ENCODE results near the gene EIF2S1.
"Not testable (repeated sequence)": the region's sequence is repeated elsewhere in the genome, so short reads cannot be mapped to it uniquely, and the experiment has no call there.

EIF2S1 gene

DNA sequence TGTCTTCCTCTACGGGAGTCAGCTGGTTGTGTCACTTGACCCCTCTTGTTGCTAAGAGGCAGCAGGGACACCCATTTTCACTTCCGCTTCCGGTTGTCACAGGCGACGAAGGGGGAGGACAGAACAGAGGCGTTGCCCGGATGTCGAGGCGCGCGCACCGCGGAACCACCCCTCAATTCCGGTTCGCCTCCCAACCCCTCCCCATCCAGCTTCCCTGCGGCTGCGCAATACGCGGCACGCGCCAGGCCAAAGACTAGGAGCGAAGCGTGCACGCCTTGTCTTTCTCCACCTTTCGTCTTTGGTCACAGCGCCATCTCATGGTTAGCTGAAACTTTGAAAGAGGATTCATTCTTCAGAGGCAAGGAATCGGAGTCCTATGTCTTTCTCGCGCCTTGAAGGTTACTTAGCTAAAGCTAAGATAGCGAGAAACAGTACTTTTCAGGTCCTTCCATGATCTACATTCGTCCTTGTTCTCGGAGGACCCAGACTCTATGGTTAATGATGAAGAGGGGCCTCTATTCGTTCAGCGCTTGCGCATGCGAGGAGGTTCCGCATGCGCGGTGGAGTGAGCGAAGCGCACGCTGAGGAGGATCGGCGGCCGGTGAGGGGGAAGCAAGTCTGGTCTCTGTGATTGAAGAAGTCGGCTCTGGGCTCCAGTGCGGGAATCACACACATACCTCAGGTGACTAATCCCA is at the start of gene EIF2S1, which contains the start of gene ATP6V1D:
Gene EIF2S1, plus strand, starts transcription at position 554 of the 695 bp plus-strand sequence. CDS start 4,440 bp downstream, outside the sequence.
Gene ATP6V1D, minus strand, starts transcription at position 30 of the 695 bp plus-strand sequence. CDS start 106 bp downstream, outside the sequence.
- no peaks in the 10 kb centered on the region for H3K9me3 ChIP-seq (ENCODE audit: control insufficient read depth, insufficient read depth, low read depth, low read length)
- peak within 1 kb of the TSS; percentile 97 for H3K9ac ChIP-seq (ENCODE audit: low read length)
- peaks cover 25% of the 10 kb centered on the region for H3K36me3 ChIP-seq (ENCODE audit: control insufficient read depth, insufficient read depth, low read length)
- peaks cover 6% of the 10 kb centered on the region for H3K4me1 ChIP-seq (ENCODE audit: control insufficient read depth, insufficient read depth, low read length)
- peak within 1 kb of the TSS; percentile 98 for H3K4me3 ChIP-seq (ENCODE audit: low read depth, low read length)
- H3K27ac ChIP-seq (ENCODE audit: low read depth, low read length), result peak within 1 kb of the TSS; percentile 99
- no peaks in the 10 kb centered on the region for H3K27me3 ChIP-seq (ENCODE audit: control insufficient read depth, insufficient read depth, low read length)

DNA sequence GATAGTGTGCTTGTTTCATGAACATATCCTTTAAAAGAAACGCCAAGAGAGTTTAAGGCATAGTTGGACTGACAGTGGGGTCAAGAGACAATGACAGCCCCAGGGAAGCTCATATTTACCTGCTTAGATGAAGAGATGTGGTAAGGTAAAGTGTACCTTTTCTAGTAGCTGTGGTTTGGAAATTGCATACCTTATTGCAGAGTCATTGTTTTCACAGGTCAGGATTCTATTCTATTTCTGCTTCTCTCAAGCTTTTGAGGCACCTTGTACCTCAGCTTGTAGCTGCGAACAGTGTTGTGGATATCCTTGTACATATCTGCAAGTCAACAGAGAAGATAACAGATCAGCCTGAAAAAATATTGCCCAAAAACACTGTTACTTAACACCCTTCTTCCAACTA is 48.3 kb upstream of the EIF2S1 start:
- Histone ChIP-seq H3K4me3 (ENCODE audit: low read depth, low read length) (no peak overlapping the region), H3K9ac (ENCODE audit: low read length) (no peak overlapping the region), H3K27ac (ENCODE audit: low read depth, low read length) (no peak overlapping the region), H3K4me1 (ENCODE audit: control insufficient read depth, insufficient read depth, low read length) (no peaks in the 10 kb centered on the region), H3K9me3 (ENCODE audit: control insufficient read depth, insufficient read depth, low read depth, low read length) (no peaks in the 10 kb centered on the region), H3K27me3 (ENCODE audit: control insufficient read depth, insufficient read depth, low read length) (no peaks in the 10 kb centered on the region), H3K36me3 (ENCODE audit: control insufficient read depth, insufficient read depth, low read length) (peaks cover 8% of the 10 kb centered on the region)

DNA sequence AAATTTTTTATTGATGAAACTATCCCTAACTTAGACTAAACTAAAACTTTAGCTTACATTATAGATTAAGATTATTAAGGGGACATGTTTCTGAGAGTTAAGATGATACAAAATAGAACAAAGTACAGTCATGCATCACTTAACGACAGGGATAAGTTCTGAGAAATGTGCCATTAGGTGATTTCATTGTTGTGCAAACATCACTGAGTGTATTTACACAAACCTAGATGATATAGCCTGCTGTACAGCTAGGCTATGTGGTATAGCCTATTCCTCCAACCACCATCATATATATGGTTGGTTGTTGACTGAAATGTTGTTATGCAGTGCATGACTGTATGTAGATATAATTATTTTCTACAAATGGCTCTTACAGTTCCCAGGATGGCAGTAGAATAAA is 47.0 kb upstream of the EIF2S1 start:
- Histone ChIP-seq H3K27ac (ENCODE audit: low read depth, low read length) (no peak overlapping the region), H3K27me3 (ENCODE audit: control insufficient read depth, insufficient read depth, low read length) (no peaks in the 10 kb centered on the region), H3K4me1 (ENCODE audit: control insufficient read depth, insufficient read depth, low read length) (no peaks in the 10 kb centered on the region), H3K36me3 (ENCODE audit: control insufficient read depth, insufficient read depth, low read length) (peaks cover 16% of the 10 kb centered on the region), H3K9ac (ENCODE audit: low read length) (no peak overlapping the region), H3K4me3 (ENCODE audit: low read depth, low read length) (no peak overlapping the region), H3K9me3 (ENCODE audit: control insufficient read depth, insufficient read depth, low read depth, low read length) (no peaks in the 10 kb centered on the region)

DNA sequence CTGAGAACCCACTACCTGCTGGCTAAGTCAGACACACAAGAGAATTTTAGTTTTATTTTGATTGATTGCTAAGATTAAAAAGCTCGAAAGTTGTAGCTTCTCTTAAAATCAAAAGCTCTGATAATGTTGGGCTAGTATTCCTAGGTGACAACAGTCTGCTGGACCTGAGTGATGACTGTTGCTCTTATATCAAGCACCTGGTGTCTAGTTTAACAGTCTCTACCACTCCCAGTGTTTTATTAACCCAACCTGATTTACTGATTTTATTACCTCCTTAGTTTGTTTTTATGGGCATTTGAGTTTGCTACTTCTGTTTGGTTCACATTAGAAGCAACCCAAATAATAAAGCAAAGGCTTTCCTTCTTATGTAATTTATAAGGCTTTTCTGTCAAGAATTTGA is 42.3 kb upstream of the EIF2S1 start:
- Histone ChIP-seq H3K27me3 (ENCODE audit: control insufficient read depth, insufficient read depth, low read length) (no peaks in the 10 kb centered on the region), H3K9ac (ENCODE audit: low read length) (no peak overlapping the region), H3K4me1 (ENCODE audit: control insufficient read depth, insufficient read depth, low read length) (no peaks in the 10 kb centered on the region), H3K4me3 (ENCODE audit: low read depth, low read length) (no peak overlapping the region), H3K36me3 (ENCODE audit: control insufficient read depth, insufficient read depth, low read length) (peaks cover 39% of the 10 kb centered on the region), H3K9me3 (ENCODE audit: control insufficient read depth, insufficient read depth, low read depth, low read length) (no peaks in the 10 kb centered on the region), H3K27ac (ENCODE audit: low read depth, low read length) (no peak overlapping the region)

DNA sequence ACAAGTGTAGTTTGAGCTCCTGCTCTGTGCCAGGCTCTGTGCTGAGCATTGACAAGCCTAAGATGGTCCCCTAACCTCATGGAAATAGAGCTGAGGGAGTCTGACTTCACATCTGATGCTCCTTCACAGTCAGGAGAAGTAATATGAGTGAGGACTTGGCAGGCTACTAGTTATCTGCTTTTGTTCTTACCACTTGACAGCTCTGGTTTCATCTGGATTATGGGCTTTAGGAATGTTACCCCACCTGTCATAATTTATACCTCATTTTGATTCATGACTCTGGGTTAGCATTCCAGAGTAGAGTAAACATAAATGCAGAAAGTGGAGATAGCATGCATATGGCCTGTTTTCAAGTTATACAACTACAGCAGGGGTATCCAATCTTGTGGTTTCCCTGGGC is 41.0 kb upstream of the EIF2S1 start:
- no peaks in the 10 kb centered on the region for H3K27me3 ChIP-seq (ENCODE audit: control insufficient read depth, insufficient read depth, low read length)
- no peak overlapping the region for H3K4me3 ChIP-seq (ENCODE audit: low read depth, low read length)
- no peaks in the 10 kb centered on the region for H3K9me3 ChIP-seq (ENCODE audit: control insufficient read depth, insufficient read depth, low read depth, low read length)
- H3K4me1 ChIP-seq (ENCODE audit: control insufficient read depth, insufficient read depth, low read length), result no peaks in the 10 kb centered on the region
- no peak overlapping the region for H3K27ac ChIP-seq (ENCODE audit: low read depth, low read length)
- no peak overlapping the region for H3K9ac ChIP-seq (ENCODE audit: low read length)
- H3K36me3 ChIP-seq (ENCODE audit: control insufficient read depth, insufficient read depth, low read length), result peaks cover 43% of the 10 kb centered on the region

DNA sequence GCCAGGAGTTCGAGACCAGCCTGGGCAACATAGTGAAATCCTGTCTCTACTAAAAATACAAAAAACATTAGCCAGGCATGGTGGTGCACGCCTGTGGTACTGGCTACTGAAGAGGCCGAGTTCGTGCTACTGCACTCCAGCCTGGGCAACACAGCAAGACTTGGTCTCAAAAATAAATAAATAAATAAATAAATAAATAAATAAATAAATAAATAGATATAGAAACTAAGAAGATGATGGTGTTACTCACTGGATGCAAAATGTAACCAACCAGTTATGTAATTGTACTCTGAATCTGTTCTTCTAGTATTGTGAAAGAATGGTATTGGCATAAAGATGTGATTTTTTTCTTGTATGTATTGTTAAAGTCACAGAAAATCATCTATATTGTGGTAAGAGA is 30.5 kb upstream of the EIF2S1 start:
- H3K27ac ChIP-seq (ENCODE audit: low read depth, low read length); H3K9me3 ChIP-seq (ENCODE audit: control insufficient read depth, insufficient read depth, low read depth, low read length); H3K4me1 ChIP-seq (ENCODE audit: control insufficient read depth, insufficient read depth, low read length); H3K27me3 ChIP-seq (ENCODE audit: control insufficient read depth, insufficient read depth, low read length); H3K9ac ChIP-seq (ENCODE audit: low read length); H3K4me3 ChIP-seq (ENCODE audit: low read depth, low read length): not testable (repeated sequence)
- H3K36me3 ChIP-seq (ENCODE audit: control insufficient read depth, insufficient read depth, low read length), result peaks cover 40% of the 10 kb centered on the region

DNA sequence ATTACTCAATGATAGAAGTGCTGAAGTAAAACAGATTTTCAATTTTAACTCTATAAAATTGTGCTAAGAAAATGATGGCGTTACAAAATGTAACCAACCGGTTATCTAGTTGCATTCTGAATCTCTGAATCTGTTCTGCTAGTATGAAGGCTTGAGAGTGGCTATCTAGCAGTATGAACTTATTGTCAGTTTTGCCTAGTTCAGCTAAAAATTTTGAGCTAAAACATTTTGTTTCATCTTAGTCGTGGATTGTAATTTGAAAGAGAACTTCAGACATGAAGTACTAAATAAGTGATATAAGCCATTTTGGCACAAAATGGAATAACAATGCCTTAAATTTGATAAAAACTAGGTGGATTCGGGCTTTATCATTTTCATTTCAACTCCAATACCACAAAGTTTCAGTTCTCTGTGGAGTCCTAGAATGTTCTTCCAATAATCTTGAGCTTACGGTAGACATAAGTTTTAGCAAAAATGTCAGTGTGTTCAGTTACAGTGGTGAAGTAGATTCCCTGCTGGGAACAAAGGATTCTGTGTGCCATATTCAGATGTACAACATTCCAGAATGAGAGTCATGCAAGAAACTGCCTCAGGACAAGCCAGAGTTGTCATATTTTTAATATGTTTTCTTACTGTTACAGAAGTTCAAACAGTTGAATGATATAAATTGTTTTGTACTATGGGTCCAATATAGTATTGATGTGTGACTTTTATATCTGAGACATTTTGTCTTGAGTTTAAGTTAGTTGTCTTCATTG is 28.6 kb upstream of the EIF2S1 start:
- Histone ChIP-seq H3K4me3 (ENCODE audit: low read depth, low read length) (no peak overlapping the region), H3K27ac (ENCODE audit: low read depth, low read length) (no peak overlapping the region), H3K9me3 (ENCODE audit: control insufficient read depth, insufficient read depth, low read depth, low read length) (no peaks in the 10 kb centered on the region), H3K4me1 (ENCODE audit: control insufficient read depth, insufficient read depth, low read length) (no peaks in the 10 kb centered on the region), H3K9ac (ENCODE audit: low read length) (no peak overlapping the region), H3K27me3 (ENCODE audit: control insufficient read depth, insufficient read depth, low read length) (no peaks in the 10 kb centered on the region), H3K36me3 (ENCODE audit: control insufficient read depth, insufficient read depth, low read length) (peaks cover 54% of the 10 kb centered on the region)

DNA sequence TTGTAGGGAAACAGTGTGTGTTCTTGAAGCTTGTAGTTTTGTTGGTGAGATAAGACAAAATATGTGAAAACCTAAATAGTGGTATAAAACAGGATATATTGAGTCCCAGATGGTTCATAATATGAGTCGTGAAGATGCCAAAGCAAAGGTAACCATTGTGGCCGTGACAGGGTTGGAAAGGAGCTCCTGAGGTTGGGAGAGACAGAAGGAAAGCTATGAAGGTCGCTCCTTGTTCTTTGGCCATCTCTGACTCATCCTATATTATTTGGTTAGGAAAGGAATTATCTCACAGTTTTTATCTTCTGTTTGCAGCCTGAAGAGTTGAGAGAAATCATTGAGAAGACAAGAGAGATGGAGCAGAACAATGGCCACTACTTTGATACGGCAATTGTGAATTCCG is 27.7 kb upstream of the EIF2S1 start:
- H3K4me3 ChIP-seq (ENCODE audit: low read depth, low read length), result no peak overlapping the region
- H3K4me1 ChIP-seq (ENCODE audit: control insufficient read depth, insufficient read depth, low read length), result no peaks in the 10 kb centered on the region
- no peak overlapping the region for H3K27ac ChIP-seq (ENCODE audit: low read depth, low read length)
- no peak overlapping the region for H3K9ac ChIP-seq (ENCODE audit: low read length)
- H3K9me3 ChIP-seq (ENCODE audit: control insufficient read depth, insufficient read depth, low read depth, low read length), result no peaks in the 10 kb centered on the region
- H3K36me3 ChIP-seq (ENCODE audit: control insufficient read depth, insufficient read depth, low read length), result peaks cover 63% of the 10 kb centered on the region
- no peaks in the 10 kb centered on the region for H3K27me3 ChIP-seq (ENCODE audit: control insufficient read depth, insufficient read depth, low read length)

DNA sequence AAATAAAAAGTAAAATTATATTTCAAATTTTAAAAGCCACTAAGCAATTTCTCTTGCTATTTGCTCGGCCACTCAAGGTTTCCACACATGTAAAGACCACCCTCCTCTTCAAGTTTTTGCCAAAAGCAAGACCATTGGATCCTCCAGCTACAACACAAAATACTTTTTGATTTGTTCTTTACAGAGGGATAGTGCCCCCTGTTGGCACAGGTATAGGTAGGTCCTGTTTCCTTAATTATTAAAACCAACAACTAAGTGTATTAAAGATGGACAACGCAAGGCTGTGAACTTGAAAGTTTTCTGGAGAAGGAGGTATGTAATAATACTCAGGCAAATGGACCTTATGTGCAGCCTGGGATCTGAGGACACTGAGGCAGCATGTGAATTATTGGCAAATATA is 24.3 kb upstream of the EIF2S1 start:
- Histone ChIP-seq H3K4me3 (ENCODE audit: low read depth, low read length) (no peak overlapping the region), H3K27me3 (ENCODE audit: control insufficient read depth, insufficient read depth, low read length) (no peaks in the 10 kb centered on the region), H3K9ac (ENCODE audit: low read length) (no peak overlapping the region), H3K36me3 (ENCODE audit: control insufficient read depth, insufficient read depth, low read length) (peaks cover 92% of the 10 kb centered on the region), H3K9me3 (ENCODE audit: control insufficient read depth, insufficient read depth, low read depth, low read length) (no peaks in the 10 kb centered on the region), H3K27ac (ENCODE audit: low read depth, low read length) (no peak overlapping the region), H3K4me1 (ENCODE audit: control insufficient read depth, insufficient read depth, low read length) (no peaks in the 10 kb centered on the region)

DNA sequence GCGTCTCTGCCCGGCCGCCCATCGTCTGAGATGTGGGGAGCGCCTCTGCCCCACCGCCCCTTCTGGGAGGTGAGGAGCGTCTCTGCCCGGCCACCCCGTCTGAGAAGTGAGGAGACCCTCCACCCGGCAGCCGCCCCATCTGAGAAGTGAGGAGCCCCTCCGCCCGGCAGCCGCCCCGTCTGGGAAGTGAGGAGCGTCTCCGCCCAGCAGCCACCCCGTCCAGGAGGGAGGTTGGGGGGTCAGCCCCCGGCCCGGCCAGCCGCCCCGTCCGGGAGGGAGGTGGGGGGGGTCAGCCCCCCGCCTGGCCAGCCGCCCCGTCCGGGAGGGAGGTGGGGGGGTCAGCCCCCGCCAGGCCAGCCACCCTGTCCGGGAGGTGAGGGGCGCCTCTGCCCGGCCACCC is 18.9 kb upstream of the EIF2S1 start:
- H3K4me3 ChIP-seq (ENCODE audit: low read depth, low read length); H3K27me3 ChIP-seq (ENCODE audit: control insufficient read depth, insufficient read depth, low read length); H3K9me3 ChIP-seq (ENCODE audit: control insufficient read depth, insufficient read depth, low read depth, low read length); H3K9ac ChIP-seq (ENCODE audit: low read length); H3K27ac ChIP-seq (ENCODE audit: low read depth, low read length); H3K4me1 ChIP-seq (ENCODE audit: control insufficient read depth, insufficient read depth, low read length): not testable (repeated sequence)
- peaks cover 80% of the 10 kb centered on the region for H3K36me3 ChIP-seq (ENCODE audit: control insufficient read depth, insufficient read depth, low read length)

DNA sequence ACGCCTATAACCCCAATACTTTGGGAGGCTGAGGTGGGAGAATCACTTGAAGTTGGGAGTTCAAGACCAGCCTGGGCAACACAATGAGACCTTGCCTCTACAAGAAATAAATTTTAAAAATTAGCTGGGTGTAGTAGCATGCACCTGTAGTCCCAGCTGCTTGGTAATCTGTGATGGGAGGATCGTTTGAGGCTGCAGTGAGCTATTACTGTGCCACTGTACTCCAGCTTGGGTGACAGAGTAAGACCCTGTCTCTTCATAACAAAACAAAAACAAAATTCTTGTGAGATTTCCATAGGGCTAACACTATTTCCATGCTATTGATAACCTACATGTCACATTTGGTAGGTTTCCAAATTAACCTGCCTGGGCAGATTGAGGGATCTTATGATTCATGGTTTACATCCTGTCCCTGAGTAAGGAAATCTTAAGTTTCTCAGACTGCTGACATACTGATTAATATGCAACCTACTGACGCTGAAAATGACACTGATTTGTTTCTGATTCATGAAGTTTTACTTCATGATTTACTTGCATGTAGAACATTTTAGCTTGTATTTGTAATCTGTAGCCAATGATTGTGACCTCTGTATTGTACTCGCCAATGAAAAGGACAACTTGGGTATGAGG is 16.4 kb upstream of the EIF2S1 start:
- Histone ChIP-seq H3K27me3 (ENCODE audit: control insufficient read depth, insufficient read depth, low read length) (no peaks in the 10 kb centered on the region), H3K36me3 (ENCODE audit: control insufficient read depth, insufficient read depth, low read length) (peaks cover 74% of the 10 kb centered on the region), H3K4me1 (ENCODE audit: control insufficient read depth, insufficient read depth, low read length) (no peaks in the 10 kb centered on the region), H3K9ac (ENCODE audit: low read length) (no peak overlapping the region), H3K27ac (ENCODE audit: low read depth, low read length) (no peak overlapping the region), H3K9me3 (ENCODE audit: control insufficient read depth, insufficient read depth, low read depth, low read length) (no peaks in the 10 kb centered on the region), H3K4me3 (ENCODE audit: low read depth, low read length) (no peak overlapping the region)
